ENCODE measurements around the gene OTOG. TPM values are rescaled to one million over a fixed set of nuclear protein-coding genes. Genes with fewer than 3 reads are reported as not detected.

Gene OTOG
- total and polyA plus RNA-seq, 2 donors (not counting 3 experiments of a cell fraction or from before 2014, with no cell fraction given), result not detected

- Histone ChIP-seq H4K20me1 (replicated peaks; ENCODE audit: control insufficient read depth, extremely low read depth, insufficient read depth, low read length) (no peaks in the 10 kb centered on the region), H3K79me2 (ENCODE audit: control insufficient read depth, insufficient read depth, low read length) (no peaks in the 10 kb centered on the region), H3K4me2 (ENCODE audit: insufficient read depth, low read length) (no peak overlapping the region), H3K9ac (replicated peaks; ENCODE audit: extremely low read depth, insufficient read depth, low read length) (no peak overlapping the region), H3K9me1 (replicated peaks; ENCODE audit: control insufficient read depth, extremely low read depth, insufficient read depth, low read length) (no peaks in the 10 kb centered on the region), H2AFZ (ENCODE audit: low read depth, low read length) (no peak overlapping the region), H3K9me3 (replicated peaks; ENCODE audit: control insufficient read depth, insufficient read depth, low read length) (no peaks in the 10 kb centered on the region), H3K4me3 (replicated peaks in 1 of 3; ENCODE audit: insufficient read depth in 1 of 3, low read depth in 1 of 3, low read length in 3 of 3) (no peak overlapping the region), H3K36me3 (ENCODE audit: control insufficient read depth in 2 of 2, extremely low read depth in 1 of 2, insufficient read depth in 2 of 2, low read length in 2 of 2) (no peaks in the 10 kb centered on the region), H3K27me3 (ENCODE audit: control insufficient read depth in 2 of 2, insufficient read depth in 2 of 2, low read length in 2 of 2) (no peaks in the 10 kb centered on the region), H3K4me1 (ENCODE audit: control insufficient read depth, extremely low read depth, insufficient read depth, low read length) (no peaks in the 10 kb centered on the region), H3K27ac (ENCODE audit: insufficient read depth, low read depth, low read length) (no peak overlapping the region)
- no peak for DNase-seq (ENCODE audit: low read depth, low spot score)
- intact Hi-C loops (cut with micrococcal nuclease), result no loop called here
- TF ChIP-seq MAX (IDR thresholded peaks at IDR 0.05; ENCODE audit: insufficient read depth, insufficient read length) (no peak), POLR2A (IDR thresholded peaks at IDR 0.05; ENCODE audit: low read depth, low read length) (no peak), JUN (IDR thresholded peaks at IDR 0.05; ENCODE audit: borderline replicate concordance, insufficient read depth, insufficient read length, low read depth) (no peak), POLR2AphosphoS5 (IDR thresholded peaks at IDR 0.05; ENCODE audit: insufficient read depth, low read depth, low read length) (no peak), CTCF (IDR thresholded peaks at IDR 0.05; ENCODE audit: extremely low read depth in 1 of 2, insufficient read depth in 1 of 2, low read depth in 1 of 2, low read length in 2 of 2) (no peak), MYC (IDR thresholded peaks at IDR 0.05; ENCODE audit: low read depth, low read length) (no peak), EZH2 (IDR thresholded peaks at IDR 0.05; ENCODE audit: borderline replicate concordance, low read depth, low read length, severe bottlenecking) (no peak), GATA2 (IDR thresholded peaks at IDR 0.05; ENCODE audit: insufficient read depth, insufficient read length, low read depth, low read length) (no peak), FOS (IDR thresholded peaks at IDR 0.05; ENCODE audit: borderline replicate concordance, insufficient read depth, low read length) (no peak)
- ChIA-PET POLR2A (no interaction called here), CTCF (interaction anchor here (1.3 to 7.4 kb wide), 5 partner anchors 114 to 272 kb away, joined by 5 to 184 read pairs (median 31); partner anchors contain the start of gene KCNJ11)
- no TSS peak for BruUV-seq (replicated peaks)
- dilution Hi-C loops (cut with MboI; ENCODE audit: extremely low pct_ligation_motif_present, low sequenced_read_pairs), result no loop called here
- no peak for FAIRE-seq
Measured at GRCh38 chr11:17502630-17503029, 44.4 kb upstream of the OTOG start.

Measured in endothelial cell of umbilical vein (primary cell).